HL-60 (cell line): ENCODE data around the gene FAM229A.

Source experiments
- DNase-seq, 2 experiments: peaks; one replicate each; pipeline ENCODE4 v3.0.0-alpha.2; 2010 to 2020; ENCODE audit warnings: low read depth in 1 of 2, low spot score in 1 of 2
- H3K27ac ChIP-seq: fragments of 250-450 bp; sonication (Bioruptor Pico); replicated peaks from 2 replicates; pipeline ENCODE4 v1.5.1; 2020; ENCODE audit warnings: mild to moderate bottlenecking, moderate library complexity
- H3K27me3 ChIP-seq: fragments of 250-450 bp; sonication (Bioruptor Pico); 2 replicates; pipeline ENCODE4 v1.5.1; 2021; ENCODE audit warnings: mild to moderate bottlenecking, moderate library complexity; ENCODE audit not compliant: insufficient read depth, poor library complexity, severe bottlenecking
- H3K4me3 ChIP-seq: replicated peaks from 2 replicates; pipeline ENCODE4 v1.5.1; 2011; ENCODE audit warnings: mild to moderate bottlenecking, control low read depth, low read length; ENCODE audit not compliant: insufficient read depth
- GABPA ChIP-seq: IDR thresholded peaks from 2 replicates; pipeline ENCODE4 v1.6.1; 2012; ENCODE audit warnings: low read depth
- POLR2AphosphoS5 ChIP-seq: IDR thresholded peaks from 2 replicates; pipeline ENCODE4 v1.6.1; 2012; ENCODE audit warnings: low read depth
- REST ChIP-seq: IDR thresholded peaks from 2 replicates; pipeline ENCODE4 v1.6.1; 2012; ENCODE audit warnings: low read depth; ENCODE audit not compliant: insufficient replicate concordance
- SPI1 ChIP-seq: IDR thresholded peaks from 2 replicates; pipeline ENCODE4 v1.6.1; 2012; ENCODE audit warnings: low read depth, mild to moderate bottlenecking, borderline replicate concordance
- TF ChIP-seq, protein P1 (sequence below): IDR thresholded peaks from one replicate; pipeline ENCODE4 v1.5.1; 2011; ENCODE audit warnings: low read length, control low read depth, inconsistent platforms; ENCODE audit not compliant: insufficient read depth

Gene FAM229A

GRCh38 chr1:32331549-32331948 lies 30.7 kb downstream of the FAM229A start:
- no peak for DNase-seq
- no peak for TF ChIP-seq GABPA
- TF ChIP-seq SPI1, result no peak
- TF ChIP-seq REST, result no peak
- TF ChIP-seq, protein P1, sequence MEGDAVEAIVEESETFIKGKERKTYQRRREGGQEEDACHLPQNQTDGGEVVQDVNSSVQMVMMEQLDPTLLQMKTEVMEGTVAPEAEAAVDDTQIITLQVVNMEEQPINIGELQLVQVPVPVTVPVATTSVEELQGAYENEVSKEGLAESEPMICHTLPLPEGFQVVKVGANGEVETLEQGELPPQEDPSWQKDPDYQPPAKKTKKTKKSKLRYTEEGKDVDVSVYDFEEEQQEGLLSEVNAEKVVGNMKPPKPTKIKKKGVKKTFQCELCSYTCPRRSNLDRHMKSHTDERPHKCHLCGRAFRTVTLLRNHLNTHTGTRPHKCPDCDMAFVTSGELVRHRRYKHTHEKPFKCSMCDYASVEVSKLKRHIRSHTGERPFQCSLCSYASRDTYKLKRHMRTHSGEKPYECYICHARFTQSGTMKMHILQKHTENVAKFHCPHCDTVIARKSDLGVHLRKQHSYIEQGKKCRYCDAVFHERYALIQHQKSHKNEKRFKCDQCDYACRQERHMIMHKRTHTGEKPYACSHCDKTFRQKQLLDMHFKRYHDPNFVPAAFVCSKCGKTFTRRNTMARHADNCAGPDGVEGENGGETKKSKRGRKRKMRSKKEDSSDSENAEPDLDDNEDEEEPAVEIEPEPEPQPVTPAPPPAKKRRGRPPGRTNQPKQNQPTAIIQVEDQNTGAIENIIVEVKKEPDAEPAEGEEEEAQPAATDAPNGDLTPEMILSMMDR, result no peak
- TF ChIP-seq POLR2AphosphoS5, result no peak
- Histone ChIP-seq H3K4me3 (no peak overlapping the region), H3K27ac (no peak overlapping the region), H3K27me3 (no peaks in the 10 kb centered on the region)

- DNase-seq, result no peak
- Histone ChIP-seq H3K27ac (no peak overlapping the region), H3K27me3 (no peaks in the 10 kb centered on the region), H3K4me3 (no peak overlapping the region)
- TF ChIP-seq GABPA (no peak), POLR2AphosphoS5 (no peak), REST (no peak), SPI1 (no peak)
- TF ChIP-seq, protein P1, result no peak
These were observed 31.6 kb downstream of the FAM229A start for GRCh38 chr1:32330558-32331151.

DNA sequence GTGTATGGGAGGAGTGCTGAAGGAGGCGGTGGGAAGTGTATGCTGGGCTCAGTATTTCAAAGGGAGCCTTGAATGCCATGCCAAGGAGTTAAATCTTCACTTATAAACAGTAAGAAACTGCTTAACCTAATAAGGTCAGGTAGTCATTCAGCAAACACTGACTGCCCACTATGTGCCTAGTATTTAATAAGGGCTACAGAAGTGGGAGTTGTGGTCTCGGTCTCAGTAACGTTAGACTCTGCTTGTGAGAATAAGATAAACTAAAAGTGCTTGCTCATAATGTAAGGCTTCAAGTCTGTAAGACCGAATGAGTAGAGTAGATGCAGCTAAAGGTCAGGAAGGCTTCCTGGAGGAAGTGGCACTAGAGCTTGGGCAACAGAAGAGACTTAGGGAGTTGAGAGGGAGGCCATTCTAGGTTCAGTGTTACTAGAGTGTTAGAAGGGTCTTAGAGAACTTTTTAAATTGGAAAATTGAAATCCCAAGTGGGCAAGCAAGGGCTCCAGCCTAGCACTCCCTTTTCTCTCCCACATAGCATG lies 32.3 kb downstream of the FAM229A start:
- no peak overlapping the region for H3K27ac ChIP-seq
- H3K4me3 ChIP-seq, result no peak overlapping the region
- H3K27me3 ChIP-seq, result no peaks in the 10 kb centered on the region
- TF ChIP-seq REST, result no peak
- TF ChIP-seq POLR2AphosphoS5, result no peak
- no peak for TF ChIP-seq GABPA
- TF ChIP-seq SPI1, result no peak
- TF ChIP-seq, protein P1, result no peak
- DNase-seq, result no peak
